HG03196 (cell line): Measurements from ENCODE around the gene CAMTA1.

Source experiments
- ATAC-seq: cut with Tn5 transposase; IDR thresholded peaks from one replicate; pipeline ENCODE4 v1.9.1; 2021; ENCODE audit not compliant: unreplicated experiment

CAMTA1 gene

GRCh38 chr1:7632681-7633080 is 847.4 kb downstream of the CAMTA1 start:
- no peak for ATAC-seq

GRCh38 chr1:7633506-7634245 is 848.4 kb downstream of the CAMTA1 start:
- no peak for ATAC-seq

- ATAC-seq: no peak
Observed at GRCh38 chr1:7634546-7635240, 849.4 kb downstream of the CAMTA1 start.

- no peak for ATAC-seq
Observed at GRCh38 chr1:7636795-7637526, 851.7 kb downstream of the CAMTA1 start.

GRCh38 chr1:7638078-7638477 is 852.8 kb downstream of the CAMTA1 start:
- no peak for ATAC-seq

- ATAC-seq: no peak
Observed at GRCh38 chr1:7639435-7640131, 854.3 kb downstream of the CAMTA1 start.

- ATAC-seq: no peak
Observed at GRCh38 chr1:7640350-7640749, 855.1 kb downstream of the CAMTA1 start.

GRCh38 chr1:7640920-7641585 is 855.8 kb downstream of the CAMTA1 start:
- ATAC-seq: no peak

- ATAC-seq: no peak
Observed at GRCh38 chr1:7641587-7642417, 856.5 kb downstream of the CAMTA1 start.

GRCh38 chr1:7642418-7642704 is 857.1 kb downstream of the CAMTA1 start:
- ATAC-seq: no peak

- no peak for ATAC-seq
Observed at GRCh38 chr1:7642781-7643529, 857.7 kb downstream of the CAMTA1 start.

GRCh38 chr1:7643530-7643929 is 858.3 kb downstream of the CAMTA1 start:
- no peak for ATAC-seq

- no peak for ATAC-seq
Observed at GRCh38 chr1:7644086-7644485, 858.8 kb downstream of the CAMTA1 start.

GRCh38 chr1:7644961-7645750 is 859.9 kb downstream of the CAMTA1 start:
- no peak for ATAC-seq

- no peak for ATAC-seq
Observed at GRCh38 chr1:7645751-7646048, 860.4 kb downstream of the CAMTA1 start.

- no peak for ATAC-seq
Observed at GRCh38 chr1:7646164-7646563, 860.9 kb downstream of the CAMTA1 start.

- no peak for ATAC-seq
Observed at GRCh38 chr1:7646981-7647901, 862.0 kb downstream of the CAMTA1 start.
